HK-2 (cell line): Measurements from ENCODE around the gene DNAH9.

Experiments used
- DNase-seq: peaks from one replicate; pipeline ENCODE4 v3.0.0-alpha.2; 2018; ENCODE audit not compliant: unreplicated experiment

Gene DNAH9

DNA sequence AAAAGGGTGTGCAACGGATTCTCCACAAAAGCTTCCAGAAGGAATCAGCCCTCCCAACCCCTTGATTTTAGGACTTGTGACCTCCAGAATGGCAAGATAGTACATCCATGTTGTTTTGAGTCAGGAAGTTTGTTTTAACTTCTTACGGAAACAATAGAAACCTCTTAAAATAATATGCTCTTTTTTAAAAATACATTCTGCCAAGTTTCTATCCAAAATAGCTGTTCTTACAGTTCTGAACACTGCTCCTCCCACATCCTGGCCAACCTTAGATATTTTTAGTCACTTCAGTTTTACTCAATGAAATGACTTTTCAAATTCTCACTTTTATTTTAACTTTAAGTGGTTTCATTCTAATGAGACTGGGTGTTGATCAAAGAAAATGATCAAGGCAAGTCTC, 242.6 kb downstream of the DNAH9 start:
- no peak for DNase-seq

DNA sequence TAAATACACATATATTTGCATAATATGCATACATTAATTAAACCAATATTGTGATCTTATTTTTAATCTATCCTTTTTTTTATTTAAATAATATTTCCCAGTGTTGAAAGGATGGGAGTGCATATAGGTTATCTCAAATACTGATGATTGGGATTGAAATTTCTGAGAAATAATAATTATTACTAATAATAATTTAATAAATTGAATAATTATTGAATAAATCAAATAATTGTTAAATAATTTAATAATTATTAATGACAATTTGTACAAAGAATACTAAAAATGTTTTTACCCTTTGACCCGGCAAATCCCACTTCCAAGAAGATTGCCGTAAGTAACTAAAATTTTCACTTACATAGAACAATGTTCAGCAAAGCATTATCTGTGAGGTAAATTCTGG, 250.1 kb downstream of the DNAH9 start:
- DNase-seq: no peak

DNA sequence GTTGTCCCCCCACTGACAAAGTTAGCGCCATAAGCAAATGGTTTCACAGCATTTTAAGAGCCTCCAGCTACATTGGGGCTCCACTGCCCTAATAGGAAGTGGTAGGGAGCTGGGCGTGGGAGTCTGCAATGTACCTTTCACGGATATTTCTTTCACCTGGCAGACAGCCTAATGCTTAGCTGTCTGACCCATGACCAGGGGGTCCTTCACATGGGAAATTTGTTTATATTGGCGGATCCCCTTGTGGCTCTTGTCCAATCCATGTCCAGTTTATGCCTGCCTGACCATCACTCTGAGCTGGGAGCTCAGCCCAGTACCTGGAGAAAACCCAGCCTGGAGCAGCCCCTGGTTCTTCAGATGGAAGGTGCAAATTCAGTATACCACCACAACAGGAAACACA, 254.0 kb downstream of the DNAH9 start:
- DNase-seq: no peak

GRCh38 chr17:11852912-11853311, 254.6 kb downstream of the DNAH9 start:
- no peak for DNase-seq

GRCh38 chr17:11853321-11854151, 255.3 kb downstream of the DNAH9 start:
- DNase-seq: no peak

DNA sequence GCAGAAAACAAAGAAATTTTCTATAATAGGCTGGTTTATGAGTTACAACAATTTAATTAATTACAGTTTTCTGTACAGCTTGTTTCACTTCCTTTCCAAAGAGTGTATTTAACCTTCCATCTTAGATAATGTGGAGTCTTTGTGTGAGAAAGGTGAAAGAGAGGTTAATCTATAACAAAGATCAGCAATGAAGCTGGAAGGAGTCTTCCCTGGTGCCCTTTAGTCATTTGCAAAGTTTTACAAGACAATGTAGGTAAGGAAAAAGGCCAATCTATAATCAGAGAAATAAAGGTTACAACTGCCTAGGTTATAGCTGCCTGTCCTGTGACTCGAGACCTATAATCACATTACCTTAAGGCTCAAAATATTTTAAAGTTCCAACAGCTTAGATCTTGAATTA, 257.0 kb downstream of the DNAH9 start:
- DNase-seq: no peak

DNA sequence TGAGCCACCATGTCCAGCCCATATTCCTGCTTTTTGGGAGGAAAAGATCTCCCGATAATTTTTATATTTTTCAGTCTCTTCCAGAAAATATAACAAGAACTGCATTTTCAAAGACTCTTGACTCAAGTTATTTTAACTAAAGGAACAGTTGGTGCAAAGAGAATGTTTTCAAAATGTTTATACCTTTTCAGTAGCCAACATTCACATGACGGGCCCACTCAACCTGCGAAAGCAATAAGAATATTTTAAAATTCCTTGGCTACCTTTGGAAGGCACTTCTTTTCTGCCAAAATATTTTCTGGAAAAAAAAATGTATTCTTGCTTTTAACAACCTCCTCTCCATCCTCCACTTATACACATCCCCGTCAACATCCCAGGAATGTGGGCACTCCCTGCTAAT, 258.7 kb downstream of the DNAH9 start:
- no peak for DNase-seq

DNA sequence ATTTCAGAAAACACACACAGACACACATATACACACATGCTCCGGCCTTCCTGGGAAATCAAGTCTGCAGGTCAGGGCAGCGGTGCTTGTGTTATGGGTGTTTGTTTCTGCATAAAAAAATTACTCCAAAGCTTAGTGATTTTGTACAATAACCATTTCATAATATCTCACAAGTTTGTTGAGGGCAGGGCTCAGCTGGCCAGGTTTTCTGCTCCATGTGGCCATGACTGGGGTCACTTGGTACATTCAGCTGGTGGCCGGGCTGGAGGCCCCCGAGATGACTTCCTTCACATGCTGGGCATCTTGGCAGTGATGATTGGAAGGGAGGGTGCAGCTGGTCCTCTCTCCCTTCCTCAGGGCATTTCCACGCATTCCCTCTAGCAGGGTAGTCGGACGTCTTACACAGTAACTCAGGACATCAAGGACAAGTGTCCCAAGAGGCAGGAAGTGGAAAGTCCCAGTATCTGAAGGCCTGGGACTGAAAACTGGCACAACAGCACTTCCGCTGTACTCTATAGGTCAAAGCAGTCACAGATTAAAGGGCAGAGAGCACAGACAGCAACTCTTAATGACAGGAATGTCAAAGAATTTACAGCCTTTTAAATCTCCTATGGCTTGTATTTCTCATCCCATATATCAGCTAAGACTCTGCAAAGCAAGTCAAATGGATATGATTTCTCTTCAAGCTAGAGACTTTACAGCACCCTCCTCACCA, 271.6 kb downstream of the DNAH9 start:
- DNase-seq: no peak

- DNase-seq: no peak
Observed at GRCh38 chr17:11871773-11872172, 273.5 kb downstream of the DNAH9 start.

DNA sequence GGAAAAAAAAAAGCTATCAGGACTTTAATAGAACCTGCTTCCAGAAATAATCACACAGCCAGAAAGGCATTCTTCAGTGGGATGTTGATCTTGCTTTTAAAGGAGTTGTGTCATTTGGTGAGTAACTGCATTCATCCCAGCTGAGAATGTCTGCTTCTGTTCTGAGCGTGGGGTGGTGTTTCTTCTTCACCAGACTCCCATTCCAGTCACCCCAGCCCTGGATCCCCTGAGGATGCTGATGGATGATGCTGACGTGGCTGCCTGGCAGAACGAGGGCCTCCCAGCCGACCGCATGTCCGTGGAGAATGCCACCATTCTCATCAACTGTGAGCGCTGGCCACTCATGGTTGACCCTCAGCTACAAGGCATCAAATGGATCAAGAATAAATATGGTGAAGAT, 276.5 kb downstream of the DNAH9 start:
- no peak for DNase-seq

DNA sequence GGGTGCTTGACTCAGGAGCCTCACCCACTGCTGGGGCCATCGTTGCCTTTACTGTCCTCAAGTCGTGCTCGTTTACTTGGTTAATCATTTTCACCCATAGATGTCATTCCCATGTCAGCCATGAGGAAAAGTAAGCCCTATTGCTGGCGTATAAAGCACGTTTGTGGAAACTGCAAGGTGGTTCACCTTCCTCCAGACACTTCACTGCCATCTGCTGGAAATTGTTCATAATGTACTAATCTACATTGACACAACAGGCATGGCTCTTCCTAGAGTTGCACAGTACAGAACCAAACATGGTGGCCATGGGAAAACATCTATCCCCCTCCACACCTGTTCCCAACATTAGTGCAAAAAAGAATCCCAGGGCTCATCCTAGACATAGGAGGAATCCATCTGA, 282.4 kb downstream of the DNAH9 start:
- no peak for DNase-seq

GRCh38 chr17:11882716-11883115, 284.4 kb downstream of the DNAH9 start:
- DNase-seq: no peak

DNA sequence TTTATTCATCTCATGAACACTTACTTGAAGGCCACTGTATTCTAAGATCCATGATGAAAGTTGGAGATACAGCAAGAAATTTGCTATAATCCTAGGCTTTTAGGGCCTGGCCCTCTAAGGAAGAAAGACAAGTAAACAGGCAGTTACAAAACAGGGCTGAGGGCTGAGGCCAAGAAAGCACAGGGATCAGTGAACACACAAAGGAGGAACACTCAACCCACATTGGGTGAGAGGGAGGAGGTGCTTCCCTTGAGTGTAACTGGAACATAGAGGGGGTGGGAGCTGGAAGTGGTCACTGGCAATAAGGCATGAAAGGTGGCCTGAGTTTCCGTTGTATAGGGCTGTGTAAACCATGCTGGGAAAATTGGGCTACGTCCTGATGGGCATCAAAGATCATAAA, 286.8 kb downstream of the DNAH9 start:
- DNase-seq: no peak

GRCh38 chr17:11889266-11889665, 291.0 kb downstream of the DNAH9 start:
- no peak for DNase-seq

DNA sequence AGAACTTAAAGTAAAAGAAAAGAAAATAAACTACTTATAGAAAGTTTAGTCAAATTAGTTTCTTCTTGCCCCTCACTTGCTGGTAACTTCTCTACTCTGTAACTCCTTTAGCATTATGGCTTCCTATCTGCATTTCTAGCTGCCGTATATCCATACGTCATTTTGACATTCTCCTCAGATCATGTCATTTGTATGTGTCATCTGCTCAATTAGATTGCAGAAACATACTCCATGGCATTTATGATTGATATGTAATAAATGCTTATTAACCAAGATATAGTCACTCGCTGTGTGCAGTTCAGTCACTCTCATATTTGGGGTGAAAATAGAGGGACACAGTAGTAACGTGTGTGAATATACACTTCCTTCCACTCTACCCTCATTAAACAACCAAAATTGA, 295.6 kb downstream of the DNAH9 start:
- DNase-seq: no peak

DNA sequence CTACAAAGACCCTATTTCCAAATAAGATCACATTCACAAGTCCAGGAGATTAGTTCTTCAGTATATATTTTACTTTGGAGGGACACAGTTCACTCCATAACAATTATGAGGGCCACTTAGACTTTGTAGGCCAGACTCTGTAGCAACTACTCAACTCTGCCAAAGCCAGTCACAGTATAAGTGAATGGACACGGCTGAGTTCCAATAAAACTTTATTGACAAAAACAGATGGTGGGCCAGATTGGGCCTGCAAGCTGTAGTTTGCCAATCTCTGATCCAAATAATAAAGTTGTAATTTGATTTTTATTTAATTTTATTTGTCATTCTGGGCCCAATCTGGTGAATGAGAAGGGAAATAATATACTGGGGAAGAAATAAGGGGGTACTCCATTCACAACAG, 297.9 kb downstream of the DNAH9 start:
- no peak for DNase-seq

GRCh38 chr17:11898526-11899235, 300.4 kb downstream of the DNAH9 start:
- DNase-seq: no peak

DNA sequence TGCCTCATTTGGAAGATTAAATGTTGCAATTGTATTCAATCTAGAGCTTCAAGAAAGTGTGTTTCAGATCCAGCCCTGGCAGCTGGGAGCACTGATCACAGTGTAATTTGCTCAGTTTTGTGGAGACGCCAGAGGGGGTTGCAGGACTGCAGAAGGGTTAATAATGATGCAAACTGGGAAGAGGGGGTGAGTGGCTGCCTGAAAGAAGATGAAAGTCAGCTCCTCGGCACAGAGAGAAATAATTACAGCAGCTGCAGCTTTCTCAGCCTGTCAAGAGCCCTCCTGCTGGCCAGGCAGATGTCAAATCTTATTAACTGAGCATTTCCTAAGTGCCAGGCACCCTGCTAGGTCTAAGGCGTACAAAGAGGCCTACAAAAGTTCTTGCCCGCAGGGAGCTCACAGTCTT, 301.3 kb downstream of the DNAH9 start:
- DNase-seq: no peak

- no peak for DNase-seq
Observed at GRCh38 chr17:11900041-11900476, 301.8 kb downstream of the DNAH9 start.

- no peak for DNase-seq
Observed at GRCh38 chr17:11900655-11901054, 302.4 kb downstream of the DNAH9 start.

DNA sequence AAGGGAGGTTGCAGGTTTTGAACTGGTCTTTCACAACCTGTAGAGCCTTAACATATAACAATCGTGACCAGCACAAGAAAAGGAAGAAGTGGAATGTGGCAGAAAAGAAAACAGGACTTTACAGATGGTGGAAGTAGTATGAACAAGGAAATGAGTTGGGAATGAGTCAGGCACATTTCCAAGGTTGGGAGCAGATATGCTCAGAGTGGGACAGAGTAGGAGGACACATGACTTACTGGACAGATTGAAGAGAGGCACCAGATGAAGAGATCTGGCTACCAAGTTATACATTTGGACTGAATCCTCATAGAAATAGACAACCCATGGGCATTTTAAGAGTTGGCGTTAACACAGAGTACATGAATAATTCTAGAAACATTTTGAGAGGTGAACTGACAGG, 303.7 kb downstream of the DNAH9 start:
- no peak for DNase-seq

DNA sequence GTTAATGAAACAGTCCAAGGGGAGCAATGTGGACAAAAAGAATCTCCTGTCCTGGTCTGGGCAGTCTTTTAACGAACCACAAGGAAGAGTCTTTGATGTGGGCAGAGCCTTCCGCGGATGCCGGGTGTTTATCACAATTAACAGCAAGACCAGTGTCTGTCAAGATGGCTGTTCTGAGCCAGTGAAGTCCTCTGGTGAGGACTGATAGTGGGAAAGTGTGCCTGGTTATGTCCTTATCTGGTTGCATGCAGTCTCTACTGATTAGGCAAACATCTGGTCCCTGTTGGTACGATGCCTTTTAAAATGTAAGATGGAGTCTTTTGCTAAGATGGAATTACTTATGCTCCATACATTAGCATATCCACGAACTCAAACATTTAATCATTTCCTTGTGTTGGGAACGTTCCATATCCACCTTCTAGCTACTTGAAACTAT, 310.5 kb downstream of the DNAH9 start:
- no peak for DNase-seq

GRCh38 chr17:11909348-11909747, 311.1 kb downstream of the DNAH9 start:
- no peak for DNase-seq
